Measurements from ENCODE around the gene MED17.
"Not testable (repeated sequence)": the region's sequence is repeated elsewhere in the genome, so short reads cannot be mapped to it uniquely, and the experiment has no call there.

The MED17 gene

GRCh38 chr11:93757924-93758865 is 25.9 kb upstream of the MED17 start:
- FAIRE-seq (no peak), DNase-seq (ENCODE audit: low spot score) (no peak)

DNA sequence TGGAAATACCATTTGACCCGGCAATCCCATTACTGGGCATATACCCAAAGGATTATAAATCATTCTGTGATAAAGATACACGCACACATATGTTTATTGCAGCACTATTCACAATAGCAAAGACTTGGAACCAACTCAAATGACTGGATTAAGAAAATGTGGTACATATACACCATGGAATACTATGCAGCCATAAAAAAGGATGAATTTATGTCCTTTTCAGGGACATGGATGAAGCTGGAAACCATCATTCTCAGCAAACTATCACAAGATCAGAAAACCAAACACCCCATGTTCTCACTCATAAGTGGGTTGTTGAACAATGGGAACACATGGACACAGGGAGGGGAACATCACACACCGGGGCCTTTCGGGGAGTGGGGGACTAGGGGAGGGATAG is 25.0 kb upstream of the MED17 start:
- DNase-seq (ENCODE audit: low spot score); FAIRE-seq: not testable (repeated sequence)

GRCh38 chr11:93761910-93762309 is 22.2 kb upstream of the MED17 start:
- FAIRE-seq (no peak), DNase-seq (ENCODE audit: low spot score) (no peak)

- DNase-seq (ENCODE audit: low spot score) (no peak), FAIRE-seq (no peak)
These were observed 18.5 kb upstream of the MED17 start for GRCh38 chr11:93765551-93765950.

DNA sequence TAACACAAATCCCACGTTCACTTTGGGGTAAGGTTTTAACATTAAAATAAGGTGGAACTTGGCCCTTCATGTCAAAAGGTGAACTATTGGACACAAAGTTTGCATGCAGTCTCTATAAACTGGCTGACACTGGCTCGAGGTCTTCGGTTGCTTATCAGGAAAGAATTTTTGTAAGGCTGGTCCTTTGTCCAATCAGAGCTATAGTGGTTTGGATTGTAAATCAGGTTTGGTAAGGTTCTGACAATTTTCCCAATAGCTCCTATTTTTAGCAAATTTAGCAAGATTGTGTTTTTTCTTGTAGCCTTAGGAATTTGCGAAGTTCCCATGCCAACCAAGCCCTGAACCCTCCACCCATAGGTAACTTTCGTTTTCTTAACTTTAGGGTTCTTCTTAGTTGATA is 17.6 kb upstream of the MED17 start:
- no peak for FAIRE-seq
- DNase-seq (ENCODE audit: low spot score), result no peak

GRCh38 chr11:93767018-93767417 is 17.1 kb upstream of the MED17 start:
- DNase-seq (ENCODE audit: low spot score), result no peak
- no peak for FAIRE-seq

DNA sequence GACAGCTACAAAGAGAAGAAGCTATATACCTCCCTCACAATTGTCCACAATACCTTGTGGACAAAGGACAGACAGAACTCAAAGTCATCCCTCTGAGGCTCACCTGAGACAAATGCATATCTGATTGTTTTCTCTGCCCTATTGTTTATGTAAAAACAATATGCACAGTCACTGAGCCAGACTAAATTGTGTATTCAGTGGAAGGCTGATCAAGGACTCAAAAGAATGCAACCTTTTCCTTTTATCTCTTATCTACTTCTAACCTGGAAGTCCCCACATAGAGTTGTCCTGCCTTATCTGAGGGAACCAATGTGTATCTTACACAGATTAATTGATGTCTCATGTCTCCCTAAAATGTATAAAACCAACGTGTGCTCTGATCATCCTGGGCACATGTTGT is 13.9 kb upstream of the MED17 start:
- FAIRE-seq, result no peak

DNA sequence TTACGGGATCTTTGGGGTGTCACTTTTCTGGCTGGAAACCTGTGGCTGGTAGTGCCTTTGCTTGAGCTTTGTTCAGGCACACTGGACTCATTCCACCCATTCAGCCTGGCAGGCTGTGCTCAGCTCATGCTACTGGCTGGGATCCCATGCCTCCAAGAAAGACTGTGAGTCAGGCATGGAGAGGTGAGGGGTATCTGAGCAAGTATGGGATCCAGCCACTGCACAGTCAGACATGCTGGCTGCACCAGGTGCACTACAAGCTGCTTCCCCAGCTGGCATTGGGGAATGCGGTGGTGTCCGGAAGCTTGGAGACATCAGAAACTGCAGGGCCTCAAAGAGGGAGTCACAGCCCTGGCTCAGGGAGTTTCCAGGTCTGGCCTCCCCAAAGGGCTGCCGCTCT is 12.0 kb upstream of the MED17 start:
- FAIRE-seq, result no peak

More for the DNA sequence above, 13.9 kb upstream of the MED17 start:
- DNase-seq (ENCODE audit: low spot score), result no peak

DNA sequence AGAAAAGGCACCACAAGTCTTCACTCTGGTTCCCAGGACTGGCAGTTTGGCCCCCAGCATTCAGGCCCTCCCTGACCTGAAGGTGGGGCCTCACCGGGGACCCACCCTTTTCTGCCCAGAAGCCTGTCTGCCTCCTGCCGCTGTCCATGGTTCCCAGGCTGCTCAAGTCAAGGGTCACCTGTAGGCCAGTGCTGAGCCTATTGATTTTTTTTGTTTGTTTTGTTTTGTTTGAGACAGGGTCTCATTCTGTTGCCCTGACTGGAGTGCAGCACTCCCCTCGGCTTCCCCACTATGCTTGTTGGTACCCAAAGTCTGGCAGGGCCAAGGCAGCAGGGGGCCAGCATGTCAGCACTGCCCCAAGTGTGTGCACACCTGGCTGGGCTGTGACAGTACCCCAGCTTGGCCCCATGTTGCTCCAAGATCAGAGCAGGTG is 11.0 kb upstream of the MED17 start:
- no peak for DNase-seq (ENCODE audit: low spot score)
- FAIRE-seq, result no peak

More for the DNA sequence above, 12.0 kb upstream of the MED17 start:
- DNase-seq (ENCODE audit: low spot score), result no peak

GRCh38 chr11:93773601-93774200 is 10.4 kb upstream of the MED17 start:
- DNase-seq (ENCODE audit: low spot score) (no peak), FAIRE-seq (no peak)

DNA sequence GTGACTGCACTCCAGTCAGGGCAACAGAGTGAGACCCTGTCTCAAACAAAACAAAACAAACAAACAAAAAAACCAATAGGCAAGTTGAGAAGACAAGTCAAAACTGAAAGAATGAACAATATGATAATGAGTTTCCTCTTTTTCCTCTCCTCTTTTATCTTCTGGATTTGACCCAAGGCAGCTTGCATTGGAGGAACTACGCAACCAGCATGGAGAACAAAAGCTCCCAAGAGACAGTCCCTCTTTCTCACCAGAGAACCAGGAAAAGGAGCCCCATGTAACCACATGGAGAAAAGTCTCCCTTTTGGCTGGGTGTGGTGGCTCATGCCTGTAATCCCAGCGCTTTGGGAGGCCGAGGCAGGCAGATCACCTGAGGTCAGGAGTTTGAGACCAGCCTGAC is 9.5 kb upstream of the MED17 start:
- DNase-seq (ENCODE audit: low spot score); FAIRE-seq: not testable (repeated sequence)

GRCh38 chr11:93775289-93775688 is 8.8 kb upstream of the MED17 start:
- no peak for FAIRE-seq
- no peak for DNase-seq (ENCODE audit: low spot score)

DNA sequence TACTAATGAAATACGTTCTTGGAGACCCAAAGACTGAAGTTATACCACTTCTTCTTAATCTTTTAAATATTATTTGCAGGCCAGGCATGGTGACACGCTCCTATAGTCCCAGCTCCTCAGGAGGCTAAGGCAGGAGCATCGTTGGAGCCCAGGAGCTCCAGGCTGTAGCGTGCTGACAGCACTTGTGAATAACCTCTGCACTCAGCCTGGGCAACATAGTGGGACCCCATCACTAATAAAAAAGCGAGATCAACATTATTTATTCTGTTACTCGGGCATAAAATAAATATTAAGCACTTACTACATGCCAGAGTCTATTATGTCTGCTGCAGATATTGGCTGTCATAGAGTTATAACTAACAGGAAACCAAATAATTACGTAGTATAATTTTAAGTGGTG is 720 bp upstream of the MED17 start:
- no peak for FAIRE-seq
- DNase-seq (ENCODE audit: low spot score), result no peak

GRCh38 chr11:93783765-93784144 is 327 bp upstream of the MED17 start:
- DNase-seq (ENCODE audit: low spot score) (no peak), FAIRE-seq (no peak)

DNA sequence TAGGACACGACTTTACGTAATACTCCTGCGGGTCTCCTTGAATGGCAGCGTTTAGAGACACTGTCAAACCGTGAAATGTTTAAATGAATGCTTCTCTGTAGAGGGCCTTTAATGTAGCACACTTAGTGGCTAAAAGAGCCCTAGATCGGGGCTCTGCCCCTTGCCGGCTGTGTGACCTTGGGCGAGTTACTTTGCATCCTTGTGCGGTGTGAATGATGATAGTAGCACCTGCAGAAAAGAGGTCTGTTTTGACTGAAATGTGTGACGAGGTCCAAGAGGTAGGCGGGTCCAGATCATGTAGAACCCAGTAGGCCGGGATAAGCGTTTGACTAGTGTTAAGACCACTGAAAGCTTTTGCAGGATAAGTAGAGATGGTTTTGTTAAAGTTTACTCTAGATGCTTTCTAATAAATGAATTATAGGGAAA is 866 bp downstream of the MED17 start:
- DNase-seq (ENCODE audit: low spot score) (no peak), FAIRE-seq (no peak)

GRCh38 chr11:93791493-93791892 is 7.4 kb downstream of the MED17 start:
- DNase-seq (ENCODE audit: low spot score), result no peak

DNA sequence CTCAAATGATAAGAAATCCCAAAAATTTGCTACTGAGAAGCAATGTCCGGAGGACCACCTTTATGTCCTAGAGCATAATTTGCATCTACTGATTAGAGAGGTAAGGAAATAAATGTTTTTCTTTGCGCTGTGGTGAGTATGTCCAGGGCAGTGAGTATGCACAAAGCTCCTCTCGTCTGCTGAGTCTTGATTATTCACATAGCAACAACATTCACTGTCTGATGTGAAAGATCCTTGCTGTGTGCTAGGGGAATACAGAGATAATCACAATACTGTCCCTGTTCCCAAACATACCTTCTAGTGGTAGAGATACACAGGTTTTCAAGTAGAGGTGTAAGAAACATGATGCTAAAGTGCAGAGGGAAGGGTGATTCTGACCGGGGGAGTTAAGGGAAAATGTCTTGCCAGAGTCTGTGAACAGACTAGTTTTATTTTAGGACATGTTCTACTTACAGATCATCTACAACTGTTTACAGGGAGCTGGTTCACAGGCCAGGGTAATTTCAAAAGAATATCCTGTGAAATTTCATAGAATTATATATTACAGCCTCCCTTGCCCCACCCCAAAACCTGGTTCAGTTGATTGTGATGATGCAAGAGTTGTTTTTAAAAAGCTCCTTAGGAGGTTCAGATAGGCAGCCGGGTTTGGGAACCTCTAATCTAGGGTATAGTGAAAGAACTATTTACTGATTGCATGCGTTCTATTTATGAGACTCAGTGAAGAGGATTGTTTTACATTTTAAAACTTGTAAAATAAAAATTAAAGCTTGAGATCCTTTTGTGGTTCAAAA is 12.6 kb downstream of the MED17 start:
- FAIRE-seq (no peak), DNase-seq (ENCODE audit: low spot score) (no peak)

More at GRCh38 chr11:93791493-93791892, 7.4 kb downstream of the MED17 start:
- FAIRE-seq, result no peak

- FAIRE-seq, result no peak
- no peak for DNase-seq (ENCODE audit: low spot score)
These were observed 17.3 kb downstream of the MED17 start for GRCh38 chr11:93801366-93801765.

- FAIRE-seq, result no peak
- DNase-seq (ENCODE audit: low spot score), result no peak
These were observed 20.8 kb downstream of the MED17 start for GRCh38 chr11:93804879-93805278.

GRCh38 chr11:93807980-93808379 is 23.9 kb downstream of the MED17 start:
- DNase-seq (ENCODE audit: low spot score) (no peak), FAIRE-seq (no peak)

- no peak for DNase-seq (ENCODE audit: low spot score)
- no peak for FAIRE-seq
These were observed 29.9 kb downstream of the MED17 start for GRCh38 chr11:93813974-93814373.
